ENCODE results near the gene C16orf54. TPM values are rescaled to one million over a fixed set of nuclear protein-coding genes. Genes with fewer than 3 reads are reported as not detected.
A peak's percentile ranks its signal among the peaks of the same experiment; 100 is the strongest.

Gene C16orf54
- total and polyA plus RNA-seq, 10 of the 15 experiments (the other 5 are each of a cell fraction or from before 2014, with no cell fraction given): 2.1 to 13.3 (median 5.4) TPM

GRCh38 chr16:29784901-29785500 lies 39.2 kb upstream of the C16orf54 start (continued):
- TF ChIP-seq GATAD2B (conservative IDR thresholded peaks at IDR 0.05; ENCODE audit: low read depth) (0 out of 2 replicates have a peak, but pooled peaks have one; percentile 20), RAD21 (IDR thresholded peaks at IDR 0.05; ENCODE audit: insufficient read depth, low read depth, low read length) (peak; percentile 60), IKZF2 (IDR thresholded peaks at IDR 0.05) (0 out of 4 replicates have a peak, but pooled peaks of 1 of the 2 experiments have one; percentile 5), MXI1 (IDR thresholded peaks at IDR 0.05; ENCODE audit: low read depth, low read length) (no peak), CREM (IDR thresholded peaks at IDR 0.05; ENCODE audit: low read depth) (peak; percentile 49; the same call in 1 of the 2 replicates), YY1 (IDR thresholded peaks at IDR 0.05; ENCODE audit: low read depth, low read length) (peak; percentile 85), MEF2B (IDR thresholded peaks at IDR 0.05; ENCODE audit: partially characterized antibody, poor library complexity, severe bottlenecking) (no peak), IKZF1 (conservative IDR thresholded peaks at IDR 0.05) (peak; percentile 48; the same call in 1 of the 2 replicates), CBFB (IDR thresholded peaks at IDR 0.05; ENCODE audit: low read depth) (no peak), POU2F2 (IDR thresholded peaks at IDR 0.05; ENCODE audit: borderline replicate concordance, low read depth, low read length) (peak; percentile 32; the same call in 1 of the 3 replicates), ATF3 (IDR thresholded peaks at IDR 0.05; ENCODE audit: borderline replicate concordance, extremely low read depth, low read depth, low read length) (no peak), ZBTB40 (IDR thresholded peaks at IDR 0.05; ENCODE audit: borderline replicate concordance) (no peak), BHLHE40 (IDR thresholded peaks at IDR 0.05; ENCODE audit: borderline replicate concordance in 1 of 2, low read depth in 2 of 2, low read length in 1 of 2) (peak in 1 of 2 experiments; percentile 10; a peak in 1 of 4 replicates), IRF4 (IDR thresholded peaks at IDR 0.05; ENCODE audit: low read depth, low read length) (0 out of 2 replicates have a peak, but pooled peaks have one; percentile 30), POLR2A (IDR thresholded peaks at IDR 0.05; ENCODE audit: low read depth, low read length) (0 out of 2 replicates have a peak, but pooled peaks have one; percentile 36)

All from GM12878 (cell line).